NCI-H1092 treated with DMSO at 0.1 percent for 48 hours (cell line): ENCODE measurements around the gene DACH1.

ENCODE experiments used
- DNase-seq: peaks from one replicate; lab custom pipeline; 2025; lab: John Stamatoyannopoulos, UW

The DACH1 gene

GRCh38 chr13:71489041-71489440, 378.0 kb downstream of the DACH1 start:
- no peak for DNase-seq

- DNase-seq, result no peak
These were observed 378.8 kb downstream of the DACH1 start for GRCh38 chr13:71488201-71488600.

GRCh38 chr13:71485913-71486312, 381.1 kb downstream of the DACH1 start:
- no peak for DNase-seq

- DNase-seq, result no peak
These were observed 383.3 kb downstream of the DACH1 start for GRCh38 chr13:71483733-71484132.

- no peak for DNase-seq
These were observed 385.5 kb downstream of the DACH1 start for GRCh38 chr13:71481501-71481900.

- DNase-seq, result no peak
These were observed 386.0 kb downstream of the DACH1 start for GRCh38 chr13:71481046-71481445.

- DNase-seq, result no peak
These were observed 389.3 kb downstream of the DACH1 start for GRCh38 chr13:71477735-71478134.

- DNase-seq, result peak; percentile 20
These were observed 392.1 kb downstream of the DACH1 start for GRCh38 chr13:71474936-71475335.

- no peak for DNase-seq
These were observed 397.4 kb downstream of the DACH1 start for GRCh38 chr13:71469626-71470025.

- no peak for DNase-seq
These were observed 402.3 kb downstream of the DACH1 start for GRCh38 chr13:71464686-71465085.

GRCh38 chr13:71461892-71462291, 405.1 kb downstream of the DACH1 start:
- no peak for DNase-seq

- no peak for DNase-seq
These were observed 406.8 kb downstream of the DACH1 start for GRCh38 chr13:71460211-71460610.

- DNase-seq, result no peak
These were observed 407.3 kb downstream of the DACH1 start for GRCh38 chr13:71459708-71460107.

GRCh38 chr13:71457645-71458044, 409.4 kb downstream of the DACH1 start:
- DNase-seq, result no peak

- DNase-seq, result no peak
These were observed 410.9 kb downstream of the DACH1 start for GRCh38 chr13:71456136-71456535.

GRCh38 chr13:71454509-71454908, 412.5 kb downstream of the DACH1 start:
- no peak for DNase-seq

- no peak for DNase-seq
These were observed 418.8 kb downstream of the DACH1 start for GRCh38 chr13:71448080-71448630.

- DNase-seq, result no peak
These were observed 429.3 kb downstream of the DACH1 start for GRCh38 chr13:71437704-71438103.

- no peak for DNase-seq
These were observed 436.3 kb downstream of the DACH1 start for GRCh38 chr13:71430681-71431080.

- DNase-seq, result no peak
These were observed 449.8 kb downstream of the DACH1 start for GRCh38 chr13:71417205-71417604.

- no peak for DNase-seq
These were observed 454.8 kb downstream of the DACH1 start for GRCh38 chr13:71412231-71412630.

- no peak for DNase-seq
These were observed 458.6 kb downstream of the DACH1 start for GRCh38 chr13:71408416-71408815.

GRCh38 chr13:71399631-71400215, 467.3 kb downstream of the DACH1 start:
- DNase-seq, result no peak

GRCh38 chr13:71396149-71396548, 470.9 kb downstream of the DACH1 start:
- no peak for DNase-seq
